Rectal smooth muscle tissue (tissue), 1 donor: ENCODE data around the gene TLL2.

Experiments used
- H3K27ac ChIP-seq: one replicate; pipeline ENCODE4 v1.7.0; 2013; ENCODE audit warnings: low read depth, low read length, inconsistent platforms
- H3K27me3 ChIP-seq: one replicate; pipeline ENCODE4 v1.7.0; 2013; ENCODE audit warnings: low read length; ENCODE audit not compliant: control insufficient read depth, insufficient read depth
- H3K36me3 ChIP-seq: one replicate; pipeline ENCODE4 v1.7.0; 2013; ENCODE audit warnings: low read length; ENCODE audit not compliant: control insufficient read depth, insufficient read depth
- H3K4me1 ChIP-seq: one replicate; pipeline ENCODE4 v1.7.0; 2013; ENCODE audit warnings: low read length; ENCODE audit not compliant: control insufficient read depth, insufficient read depth
- H3K4me3 ChIP-seq: one replicate; pipeline ENCODE4 v1.7.0; 2013; ENCODE audit warnings: low read length
- H3K9ac ChIP-seq: one replicate; pipeline ENCODE4 v1.7.0; 2013; ENCODE audit warnings: low read length

TLL2 gene

GRCh38 chr10:96325719-96326373, 187.9 kb downstream of the TLL2 start:
- Histone ChIP-seq H3K4me1 (no peaks in the 10 kb centered on the region), H3K4me3 (no peak overlapping the region), H3K36me3 (no peaks in the 10 kb centered on the region), H3K27ac (no peak overlapping the region), H3K9ac (no peak overlapping the region), H3K27me3 (no peaks in the 10 kb centered on the region)

- no peaks in the 10 kb centered on the region for H3K4me1 ChIP-seq
- no peak overlapping the region for H3K4me3 ChIP-seq
- H3K9ac ChIP-seq, result no peak overlapping the region
- H3K27ac ChIP-seq, result no peak overlapping the region
- no peaks in the 10 kb centered on the region for H3K36me3 ChIP-seq
- H3K27me3 ChIP-seq, result no peaks in the 10 kb centered on the region
Observed at GRCh38 chr10:96324447-96324846, 189.3 kb downstream of the TLL2 start.

- H3K27ac ChIP-seq, result no peak overlapping the region
- no peaks in the 10 kb centered on the region for H3K4me1 ChIP-seq
- H3K9ac ChIP-seq, result no peak overlapping the region
- H3K4me3 ChIP-seq, result no peak overlapping the region
- no peaks in the 10 kb centered on the region for H3K36me3 ChIP-seq
- no peaks in the 10 kb centered on the region for H3K27me3 ChIP-seq
Observed at GRCh38 chr10:96322275-96322674, 191.5 kb downstream of the TLL2 start.

- Histone ChIP-seq H3K36me3 (no peaks in the 10 kb centered on the region), H3K9ac (no peak overlapping the region), H3K27me3 (no peaks in the 10 kb centered on the region), H3K27ac (no peak overlapping the region), H3K4me3 (no peak overlapping the region), H3K4me1 (no peaks in the 10 kb centered on the region)
Observed at GRCh38 chr10:96321822-96322221, 191.9 kb downstream of the TLL2 start.

- no peaks in the 10 kb centered on the region for H3K36me3 ChIP-seq
- H3K27me3 ChIP-seq, result no peaks in the 10 kb centered on the region
- H3K27ac ChIP-seq, result no peak overlapping the region
- no peak overlapping the region for H3K9ac ChIP-seq
- no peaks in the 10 kb centered on the region for H3K4me1 ChIP-seq
- no peak overlapping the region for H3K4me3 ChIP-seq
Observed at GRCh38 chr10:96319754-96320474, 193.8 kb downstream of the TLL2 start.

GRCh38 chr10:96317067-96317833, 196.5 kb downstream of the TLL2 start:
- H3K27me3 ChIP-seq, result no peaks in the 10 kb centered on the region
- no peak overlapping the region for H3K4me3 ChIP-seq
- H3K4me1 ChIP-seq, result no peaks in the 10 kb centered on the region
- no peak overlapping the region for H3K9ac ChIP-seq
- no peak overlapping the region for H3K27ac ChIP-seq
- H3K36me3 ChIP-seq, result no peaks in the 10 kb centered on the region
